ENCODE data around the gene CNST.

DNA sequence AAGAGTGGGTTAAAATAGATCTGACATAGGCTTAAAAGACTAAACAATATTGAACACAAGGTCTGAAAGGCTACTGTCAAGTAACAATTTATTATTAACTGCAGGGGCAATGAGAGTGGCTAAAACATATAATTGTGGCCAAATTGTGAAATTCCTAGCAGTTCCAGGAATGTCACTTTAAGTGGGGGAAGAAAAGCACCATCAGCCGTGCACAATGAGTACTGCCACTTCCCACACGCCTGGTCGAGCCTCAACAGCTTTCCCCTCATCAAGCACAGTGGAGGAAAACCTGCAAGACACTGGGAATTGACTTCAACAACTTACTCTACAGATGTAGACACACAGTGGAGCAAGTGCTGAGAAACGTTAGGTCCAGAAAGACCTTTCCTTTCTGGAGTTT, 16.6 kb upstream of the CNST start:
- no peak for TF ChIP-seq RAD21 (IDR thresholded peaks at IDR 0.05; ENCODE audit: low read depth)
- no peak for TF ChIP-seq YY1 (IDR thresholded peaks at IDR 0.05; ENCODE audit: low read depth)
- TF ChIP-seq FOXM1 (IDR thresholded peaks at IDR 0.05; ENCODE audit: borderline replicate concordance, low read depth), result no peak
- TF ChIP-seq REST (IDR thresholded peaks at IDR 0.05; ENCODE audit: low read depth), result no peak
- no peak for TF ChIP-seq EGR1 (IDR thresholded peaks at IDR 0.05)
- no peak for TF ChIP-seq CREB1 (IDR thresholded peaks at IDR 0.05; ENCODE audit: low read depth)
- no peak for TF ChIP-seq CEBPB (IDR thresholded peaks at IDR 0.05)
- TF ChIP-seq TEAD4 (IDR thresholded peaks at IDR 0.05), result no peak
- no peak for TF ChIP-seq TAF1 (IDR thresholded peaks at IDR 0.05; ENCODE audit: low read depth)
- TF ChIP-seq ZBTB7A (IDR thresholded peaks at IDR 0.05; ENCODE audit: low read depth), result no peak
- TF ChIP-seq MAX (IDR thresholded peaks at IDR 0.05), result no peak
- TF ChIP-seq TCF12 (IDR thresholded peaks at IDR 0.05; ENCODE audit: low read depth), result no peak
